Fibroblast of gingiva (primary cell): ENCODE measurements around the gene WWOX.
A peak's percentile ranks its signal among the peaks of the same experiment; 100 is the strongest.

Source experiments
- DNase-seq: peaks from one replicate; pipeline ENCODE4 v3.0.0-alpha.2; 2011; ENCODE audit warnings: low read depth

WWOX gene

DNA sequence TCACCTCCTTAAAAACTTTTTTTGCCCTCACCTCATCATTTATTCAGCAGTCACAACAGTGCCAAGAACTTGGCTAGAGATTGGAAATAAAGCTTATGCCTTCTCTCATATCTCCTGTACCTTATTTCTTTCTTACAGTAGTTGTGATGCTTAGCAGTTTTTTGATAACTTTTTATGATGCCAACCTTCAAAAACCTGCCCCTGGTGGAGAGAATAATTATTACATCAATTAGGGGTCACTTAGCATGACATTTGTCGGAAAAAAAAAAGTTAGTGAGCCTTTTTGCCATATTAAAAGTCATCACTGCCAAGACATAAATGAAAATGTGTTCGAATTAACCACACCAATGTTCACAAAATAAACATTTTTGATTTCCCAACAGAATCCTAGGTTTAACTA, 296.6 kb downstream of the WWOX start:
- DNase-seq, result no peak

DNA sequence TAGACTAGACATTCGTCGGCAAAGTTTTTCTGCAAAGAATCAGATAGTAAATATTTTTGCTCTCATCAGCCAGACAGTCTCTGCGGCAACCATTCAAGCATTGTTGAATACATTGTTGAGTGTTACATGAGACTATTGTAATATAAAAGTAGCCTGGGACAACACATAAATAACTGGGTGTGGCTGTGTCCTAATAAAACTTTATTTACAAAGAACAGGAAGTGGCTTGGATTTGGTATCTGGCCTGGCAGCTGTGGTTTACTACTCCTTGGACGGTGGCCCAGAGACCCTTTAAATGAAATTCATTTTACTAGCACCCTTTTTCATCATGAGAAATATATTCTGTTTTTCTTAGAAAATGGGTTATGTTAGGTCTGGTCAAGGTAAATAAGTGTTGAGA, 297.2 kb downstream of the WWOX start:
- no peak for DNase-seq

- DNase-seq, result no peak
These were observed 299.9 kb downstream of the WWOX start for GRCh38 chr16:78399384-78399783.

DNA sequence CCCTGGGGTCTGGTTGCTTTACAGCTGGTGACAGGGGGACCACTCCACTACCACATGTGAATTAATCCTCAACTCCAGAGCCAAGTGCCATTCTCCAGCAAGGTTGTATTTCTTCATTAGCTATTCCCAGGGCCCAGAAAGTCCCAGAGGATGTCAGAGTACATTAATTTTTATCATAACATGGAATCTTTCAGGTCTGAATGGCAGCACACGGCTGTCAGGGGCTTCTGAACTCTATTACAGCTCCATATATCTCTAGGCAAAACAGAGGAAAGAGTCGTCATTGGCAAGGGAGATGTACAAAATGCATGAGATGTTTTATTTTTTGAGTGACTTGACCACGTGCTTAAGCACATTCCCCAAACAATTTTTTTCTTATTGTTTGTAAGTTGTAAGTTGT, 303.4 kb downstream of the WWOX start:
- no peak for DNase-seq

- DNase-seq, result no peak
These were observed 305.6 kb downstream of the WWOX start for GRCh38 chr16:78405040-78405439.

DNA sequence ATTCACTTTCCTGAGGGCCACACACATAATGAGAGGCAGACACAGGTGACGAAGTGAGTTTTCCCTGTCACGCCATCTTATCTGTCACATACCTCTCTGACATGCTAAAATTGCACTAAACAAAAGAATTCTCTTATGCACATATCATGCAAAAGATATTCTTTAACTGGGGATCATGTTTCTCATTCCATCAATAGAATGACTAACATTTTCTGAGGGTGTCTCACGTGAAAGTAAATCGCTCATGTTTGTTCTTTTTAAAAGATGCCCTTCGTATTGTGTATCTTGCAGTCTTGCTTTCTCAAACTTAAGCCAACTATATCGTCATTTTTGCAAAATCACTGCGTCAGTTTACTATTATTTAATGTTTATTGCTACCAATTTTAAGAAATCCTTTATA, 306.4 kb downstream of the WWOX start:
- no peak for DNase-seq

GRCh38 chr16:78407191-78407590, 307.7 kb downstream of the WWOX start:
- DNase-seq, result peak; percentile 30

DNA sequence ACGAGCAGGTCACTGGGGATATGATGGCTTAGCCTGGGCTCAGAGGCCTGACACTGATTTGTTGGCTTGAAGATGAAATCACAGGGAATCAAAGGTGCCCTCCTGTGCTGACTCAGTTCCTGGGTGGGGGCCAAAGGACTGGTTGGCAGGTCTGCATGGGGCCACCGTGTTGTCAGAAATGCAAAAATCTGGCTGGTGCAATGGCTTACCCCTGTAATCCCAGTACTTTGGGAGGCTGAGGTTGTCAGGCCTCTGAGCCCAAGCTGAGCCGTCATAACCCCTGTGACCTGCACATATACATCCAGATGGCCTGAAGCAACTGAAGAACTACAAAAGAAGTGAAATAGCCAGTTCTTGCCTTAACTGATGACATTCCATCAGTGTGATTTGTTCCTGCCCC, 314.2 kb downstream of the WWOX start:
- no peak for DNase-seq

GRCh38 chr16:78415013-78415412, 315.6 kb downstream of the WWOX start:
- DNase-seq, result no peak

DNA sequence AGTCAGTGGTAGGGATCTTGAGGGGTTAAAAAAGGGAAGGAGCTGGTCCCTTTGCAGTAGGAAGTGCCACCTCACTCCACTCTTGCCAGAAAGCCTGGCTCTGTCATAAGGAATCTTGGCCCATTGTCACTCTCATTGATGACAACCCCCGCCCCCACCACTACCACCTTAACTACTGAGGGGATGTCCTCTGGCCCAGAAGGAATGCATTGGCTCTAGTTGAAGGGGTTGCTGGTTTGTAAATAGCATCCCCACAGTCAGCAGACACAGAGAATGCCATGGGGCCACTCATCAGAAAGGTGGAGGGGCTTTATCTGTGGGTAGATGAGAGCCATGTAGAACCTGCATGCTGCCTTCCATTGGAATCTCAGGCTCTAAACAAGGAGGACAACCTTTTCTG, 316.2 kb downstream of the WWOX start:
- DNase-seq, result no peak

- DNase-seq, result no peak
These were observed 316.9 kb downstream of the WWOX start for GRCh38 chr16:78416400-78416799.

DNA sequence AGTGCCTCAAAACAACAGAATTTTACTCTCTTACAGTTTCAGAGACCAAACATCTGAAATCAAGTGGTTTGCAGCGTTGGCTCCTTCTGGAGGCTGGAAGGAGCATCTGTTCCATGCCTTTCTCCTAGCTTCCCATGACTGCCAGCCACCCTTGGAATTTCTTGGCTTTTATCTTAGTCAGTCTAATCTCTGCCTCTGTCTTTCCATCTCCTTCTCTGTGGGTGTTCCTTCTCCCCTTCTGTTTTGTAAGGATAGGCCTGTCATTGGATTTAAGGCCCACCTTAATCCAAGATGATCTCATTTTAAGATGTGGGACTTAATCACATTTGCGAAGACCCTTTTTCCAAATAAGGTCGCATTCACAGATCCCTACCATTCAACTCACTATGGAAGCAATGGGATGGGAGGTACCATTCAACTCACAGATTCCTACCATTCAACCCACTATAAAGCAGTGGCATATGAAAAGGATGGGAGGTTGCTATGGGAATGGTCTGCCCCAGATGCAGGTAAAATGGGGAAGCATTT, 321.8 kb downstream of the WWOX start:
- DNase-seq, result no peak

DNA sequence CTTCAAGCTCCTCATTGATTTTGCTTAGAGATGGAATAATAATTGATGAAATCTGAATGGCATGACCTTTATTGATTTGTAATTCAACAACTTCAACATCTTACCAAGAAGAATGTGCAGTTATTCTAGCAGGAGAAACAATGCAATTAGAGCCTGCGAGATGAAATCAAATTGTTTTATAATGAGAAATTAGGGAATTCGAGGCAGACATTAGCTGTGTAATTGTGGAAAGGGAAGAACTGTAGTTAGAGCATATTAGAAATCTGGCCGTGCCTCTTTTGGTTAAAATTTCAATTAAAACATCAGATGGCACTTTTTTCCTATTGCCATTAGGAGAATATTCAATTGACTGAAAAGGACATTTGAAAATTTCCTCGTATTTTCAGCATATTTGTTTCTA, 325.8 kb downstream of the WWOX start:
- no peak for DNase-seq

DNA sequence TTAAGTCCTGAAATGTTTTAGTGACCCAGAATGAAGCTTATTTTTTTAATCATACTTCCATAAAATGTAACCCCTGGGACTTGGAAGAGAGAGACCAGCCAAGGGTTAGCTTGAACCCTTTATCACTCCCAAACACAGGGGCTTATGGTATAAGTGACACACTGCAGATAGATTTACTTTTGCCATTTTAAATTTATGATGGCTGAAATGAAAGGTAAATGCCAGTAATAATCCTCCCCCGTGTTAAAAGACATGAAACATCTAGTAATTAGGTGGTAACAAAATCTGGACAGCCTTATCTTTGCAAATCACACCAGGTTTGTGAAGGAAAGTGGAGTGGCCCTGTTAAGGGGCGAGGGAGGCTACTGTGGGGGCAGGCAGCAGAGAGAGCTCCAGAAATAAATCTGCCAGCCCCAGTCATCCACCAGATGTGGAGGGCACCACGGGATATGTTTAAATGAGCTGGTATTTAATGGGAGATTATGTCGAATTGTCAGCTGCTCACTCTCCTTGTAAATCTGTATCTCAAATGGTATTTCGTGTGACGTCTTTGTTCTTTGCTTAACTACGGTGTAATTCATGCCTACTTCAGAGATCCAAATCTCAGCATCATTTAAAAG, 326.5 kb downstream of the WWOX start:
- DNase-seq, result no peak

DNA sequence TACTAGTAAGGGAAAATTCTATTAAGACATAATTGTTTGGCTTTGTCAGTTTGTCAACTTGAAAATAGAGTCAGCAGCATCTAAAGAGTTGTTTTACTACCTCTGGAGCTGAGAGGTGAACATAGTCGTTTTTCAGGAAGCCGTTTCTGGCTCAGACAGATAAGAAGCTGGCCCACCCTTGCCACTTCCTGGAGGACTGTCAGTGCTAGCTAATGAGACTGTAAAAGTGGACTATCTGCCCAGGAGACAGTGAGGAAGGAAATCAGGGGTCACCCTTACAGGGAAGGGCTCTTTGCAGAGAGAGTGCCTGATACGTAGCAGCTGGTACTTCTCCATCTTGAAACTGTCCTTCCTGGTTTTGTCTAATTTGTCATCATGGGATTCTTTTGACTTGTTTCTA, 328.7 kb downstream of the WWOX start:
- DNase-seq, result no peak

GRCh38 chr16:78430281-78430680, 330.8 kb downstream of the WWOX start:
- DNase-seq, result no peak

DNA sequence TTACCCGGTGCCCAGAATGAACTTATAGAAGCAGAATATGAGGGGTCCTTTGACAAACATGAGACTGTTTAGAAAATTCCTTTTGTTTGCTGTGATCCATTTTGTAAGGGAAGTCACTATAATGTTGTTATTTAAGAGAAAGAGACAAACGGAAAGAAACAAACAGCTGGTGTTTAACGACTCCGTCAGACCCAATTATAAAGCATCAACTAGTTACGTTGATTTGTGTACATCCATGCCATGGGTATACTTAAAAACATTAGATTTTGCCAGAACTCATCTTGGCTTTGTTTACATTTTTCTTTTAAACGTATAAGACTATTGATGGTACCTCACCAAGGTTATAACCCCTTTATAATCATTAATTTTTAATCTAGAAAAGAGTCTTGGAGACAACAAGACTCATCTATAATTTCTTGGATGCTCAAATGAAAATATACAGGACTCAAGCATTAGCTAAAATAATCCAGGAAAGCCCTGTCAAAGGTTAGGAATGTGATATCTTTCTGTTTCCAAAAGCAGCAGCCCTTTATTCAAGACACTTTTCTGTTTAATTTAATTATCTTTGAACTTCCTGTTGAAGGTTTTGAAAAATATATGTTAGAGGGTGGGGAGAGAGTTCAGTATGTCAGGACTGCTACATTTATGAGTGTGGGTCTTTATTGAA, 331.7 kb downstream of the WWOX start:
- DNase-seq, result no peak

DNA sequence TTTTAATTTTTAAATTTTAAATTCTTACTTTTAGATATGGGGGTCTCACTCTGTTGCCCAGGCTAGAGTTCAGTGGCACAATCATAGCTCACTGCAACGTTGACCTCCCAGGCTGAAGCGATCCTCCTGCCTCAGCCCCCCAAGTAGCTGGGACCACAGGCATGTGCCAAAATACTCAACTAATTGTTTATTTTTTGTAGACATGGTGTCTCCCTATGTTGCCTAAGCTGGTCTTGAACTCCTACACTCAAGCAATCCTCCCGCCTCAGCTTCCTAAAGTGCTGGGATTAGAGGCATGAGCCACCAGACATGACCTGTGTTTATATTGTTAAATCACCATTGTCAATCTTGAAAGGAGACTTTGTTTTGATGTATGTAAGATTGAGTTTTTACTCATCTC, 332.2 kb downstream of the WWOX start:
- DNase-seq, result no peak

- DNase-seq, result no peak
These were observed 333.0 kb downstream of the WWOX start for GRCh38 chr16:78432451-78432850.

DNA sequence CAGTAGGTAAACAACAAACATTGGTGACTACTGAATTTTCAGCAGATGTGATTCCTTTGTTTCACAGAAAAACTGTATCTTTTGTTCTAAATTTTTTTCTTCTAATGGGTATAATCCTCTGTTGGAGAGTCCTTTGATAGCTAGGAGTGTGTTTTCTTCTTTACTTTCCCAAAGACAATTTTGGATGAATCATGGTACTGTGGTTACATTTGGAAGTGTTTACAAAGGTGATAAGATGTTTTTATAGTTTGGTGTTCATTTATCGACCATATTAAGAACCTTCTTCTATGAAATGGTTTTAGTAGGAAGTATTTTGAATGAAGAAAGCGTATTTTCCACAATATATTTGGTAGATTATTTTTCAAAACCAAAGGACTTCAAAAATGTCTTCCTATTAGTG, 333.7 kb downstream of the WWOX start:
- no peak for DNase-seq

- DNase-seq, result no peak
These were observed 334.9 kb downstream of the WWOX start for GRCh38 chr16:78434401-78434800.

DNA sequence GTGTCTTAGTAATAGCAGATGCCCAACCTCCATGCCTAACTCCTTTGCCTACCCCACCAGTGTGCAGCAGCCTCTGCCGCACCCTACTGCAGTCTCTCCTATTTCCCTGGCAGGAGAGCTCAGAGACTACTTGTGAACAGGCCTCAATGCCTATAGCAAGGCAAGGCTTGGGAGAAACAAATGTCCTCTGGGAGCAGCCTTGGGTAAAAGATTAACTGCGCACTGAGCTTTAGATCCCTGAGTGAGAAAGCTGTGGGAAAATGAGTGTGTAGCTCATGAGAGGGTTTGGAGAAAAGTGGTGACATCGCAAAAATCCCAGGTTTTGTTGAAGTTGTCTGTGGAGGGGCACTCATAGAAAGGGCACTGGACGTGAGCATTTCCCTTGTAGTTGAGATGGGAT, 335.8 kb downstream of the WWOX start:
- no peak for DNase-seq

DNA sequence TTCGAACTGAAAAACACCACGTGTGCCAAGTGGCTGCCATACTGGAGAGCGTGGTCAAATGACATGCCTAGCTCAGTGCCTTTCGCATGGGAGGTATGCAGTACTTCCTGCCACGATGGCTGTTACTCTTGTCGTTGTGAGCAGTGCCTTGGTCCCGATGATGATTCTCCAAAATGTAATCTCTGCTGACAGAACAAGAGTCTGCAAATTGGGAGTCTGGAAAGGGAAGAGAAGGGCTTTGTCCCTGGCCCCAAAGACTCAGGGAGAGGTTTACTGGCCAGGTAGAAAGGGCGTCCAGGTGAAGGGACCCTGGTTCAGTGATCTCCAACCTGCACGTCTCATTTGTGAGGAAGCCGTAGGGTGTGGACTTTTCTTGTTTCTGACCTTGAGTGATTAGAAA, 336.6 kb downstream of the WWOX start:
- DNase-seq, result no peak

DNA sequence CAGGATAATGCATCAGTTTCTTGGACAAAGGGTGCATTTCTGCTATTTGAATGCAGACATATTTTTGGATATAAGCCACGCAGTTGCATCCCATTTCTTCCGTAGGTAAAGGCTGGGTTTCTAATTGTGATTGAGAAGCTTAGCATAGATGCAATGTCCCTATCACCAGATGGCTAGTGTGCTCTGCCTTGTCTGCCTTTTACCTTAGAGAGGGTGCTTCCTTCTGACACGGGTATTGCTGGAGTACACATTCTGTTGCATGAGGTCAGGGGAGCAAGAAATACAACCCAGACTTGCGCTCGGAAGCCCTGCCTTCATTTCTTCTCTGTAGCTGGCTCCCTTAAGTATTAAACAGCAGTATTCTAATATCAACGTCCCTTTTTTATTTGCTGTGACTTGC, 337.4 kb downstream of the WWOX start:
- no peak for DNase-seq
